ENCODE results near the gene HACD2.
"Not testable (repeated sequence)": the region's sequence is repeated elsewhere in the genome, so short reads cannot be mapped to it uniquely, and the experiment has no call there.

Gene HACD2

DNA sequence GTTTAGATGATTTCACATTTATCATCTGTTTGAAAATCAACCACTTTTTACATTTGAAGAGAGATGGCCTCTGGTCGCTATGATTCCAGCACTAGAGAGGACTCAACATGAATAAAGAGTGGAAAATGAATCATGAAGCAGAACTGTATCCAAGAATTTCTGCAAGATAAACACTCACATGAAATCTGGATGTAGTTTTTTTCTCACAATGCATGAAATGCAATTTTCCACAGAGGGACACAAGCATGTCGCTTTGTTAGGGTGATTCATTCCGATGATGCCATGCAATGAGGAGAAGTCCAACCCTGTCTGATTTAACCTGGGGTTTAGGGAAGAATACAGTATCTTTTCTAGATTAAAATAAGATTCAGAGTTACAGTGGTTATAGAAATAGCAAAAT is 85.5 kb downstream of the HACD2 start:
- 94 to 100% methylated on average over 2 of the region's 3 CpGs for WGBS, 2 experiments (ENCODE audit: insufficient coverage in 2 of 2)
- Histone ChIP-seq H3K4me1 (ENCODE audit: control insufficient read depth, insufficient read depth, low read length, poor library complexity, severe bottlenecking) (no peaks in the 10 kb centered on the region), H3K27ac (ENCODE audit: low read depth, low read length, severe bottlenecking) (no peak overlapping the region), H3K9me3 (ENCODE audit: control insufficient read depth, low read length) (no peaks in the 10 kb centered on the region), H3K36me3 (ENCODE audit: control insufficient read depth, insufficient read depth, low read length) (peaks cover 16% of the 10 kb centered on the region), H3K4me3 (ENCODE audit: extremely low read depth, insufficient read depth, low read length, poor library complexity, severe bottlenecking) (no peak overlapping the region)

DNA sequence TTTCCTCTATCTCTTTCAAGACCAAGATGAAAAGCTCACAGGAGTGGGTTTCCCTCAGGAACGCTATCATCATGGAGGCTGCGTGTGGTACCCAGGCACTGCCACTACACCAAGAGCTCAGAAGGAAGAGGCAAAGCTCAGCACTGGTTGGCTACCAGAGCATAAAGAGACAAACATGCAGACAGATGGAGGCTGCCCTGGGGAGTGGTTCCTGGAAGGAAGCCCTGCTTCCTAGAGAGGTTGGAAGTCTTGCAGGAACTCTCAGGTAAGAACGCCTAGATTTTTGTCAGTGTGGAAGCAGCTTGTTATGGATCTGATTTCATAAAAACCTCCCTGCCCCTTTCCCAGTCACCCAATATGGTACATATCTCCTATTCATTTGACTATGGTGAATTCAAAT is 86.1 kb downstream of the HACD2 start:
- Histone ChIP-seq H3K36me3 (ENCODE audit: control insufficient read depth, insufficient read depth, low read length) (peaks cover 16% of the 10 kb centered on the region), H3K9me3 (ENCODE audit: control insufficient read depth, low read length) (no peaks in the 10 kb centered on the region), H3K4me3 (ENCODE audit: extremely low read depth, insufficient read depth, low read length, poor library complexity, severe bottlenecking) (no peak overlapping the region), H3K27ac (ENCODE audit: low read depth, low read length, severe bottlenecking) (no peak overlapping the region), H3K4me1 (ENCODE audit: control insufficient read depth, insufficient read depth, low read length, poor library complexity, severe bottlenecking) (no peaks in the 10 kb centered on the region)
- 90 to 94% methylated on average over 2 of the region's 3 CpGs for WGBS, 2 experiments (ENCODE audit: insufficient coverage in 2 of 2)

DNA sequence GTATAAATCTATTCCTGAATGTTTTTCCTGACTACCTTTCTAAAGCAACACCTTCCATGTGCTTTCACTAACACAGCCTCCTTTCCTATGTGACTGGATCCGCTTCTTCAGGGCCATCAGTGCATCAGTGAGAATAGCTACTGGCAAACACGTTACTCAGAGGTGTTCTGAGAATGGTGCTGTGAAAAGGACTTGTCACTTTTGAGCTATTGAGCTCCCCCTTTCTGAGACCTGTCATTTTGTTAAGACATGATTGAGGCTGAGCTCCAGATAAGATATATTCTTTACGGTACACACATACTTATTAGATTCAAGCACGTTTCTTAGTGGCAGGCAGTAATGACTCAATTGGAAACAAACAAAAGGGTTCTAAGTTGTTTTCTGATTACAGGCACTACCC is 90.9 kb downstream of the HACD2 start:
- WGBS, 2 experiments (ENCODE audit: insufficient coverage in 2 of 2), result 84 to 93% methylated on average over 3 to 4 of the region's 4 CpGs
- H3K27ac ChIP-seq (ENCODE audit: low read depth, low read length, severe bottlenecking), result no peak overlapping the region
- no peaks in the 10 kb centered on the region for H3K4me1 ChIP-seq (ENCODE audit: control insufficient read depth, insufficient read depth, low read length, poor library complexity, severe bottlenecking)
- H3K9me3 ChIP-seq (ENCODE audit: control insufficient read depth, low read length), result no peaks in the 10 kb centered on the region
- H3K36me3 ChIP-seq (ENCODE audit: control insufficient read depth, insufficient read depth, low read length), result peaks cover 15% of the 10 kb centered on the region
- no peak overlapping the region for H3K4me3 ChIP-seq (ENCODE audit: extremely low read depth, insufficient read depth, low read length, poor library complexity, severe bottlenecking)

- H3K27ac ChIP-seq (ENCODE audit: low read depth, low read length, severe bottlenecking), result no peak overlapping the region
- H3K9me3 ChIP-seq (ENCODE audit: control insufficient read depth, low read length), result no peaks in the 10 kb centered on the region
- no peaks in the 10 kb centered on the region for H3K4me1 ChIP-seq (ENCODE audit: control insufficient read depth, insufficient read depth, low read length, poor library complexity, severe bottlenecking)
- no peak overlapping the region for H3K4me3 ChIP-seq (ENCODE audit: extremely low read depth, insufficient read depth, low read length, poor library complexity, severe bottlenecking)
- peaks cover 5% of the 10 kb centered on the region for H3K36me3 ChIP-seq (ENCODE audit: control insufficient read depth, insufficient read depth, low read length)
- 100% methylated on average over 2 to 3 of the region's 4 CpGs for WGBS, 2 experiments (ENCODE audit: insufficient coverage in 2 of 2)
Observed at GRCh38 chr3:123491966-123492587, 92.8 kb downstream of the HACD2 start.

- Histone ChIP-seq H3K27ac (ENCODE audit: low read depth, low read length, severe bottlenecking) (no peak overlapping the region), H3K4me1 (ENCODE audit: control insufficient read depth, insufficient read depth, low read length, poor library complexity, severe bottlenecking) (no peaks in the 10 kb centered on the region), H3K9me3 (ENCODE audit: control insufficient read depth, low read length) (no peaks in the 10 kb centered on the region), H3K4me3 (ENCODE audit: extremely low read depth, insufficient read depth, low read length, poor library complexity, severe bottlenecking) (no peak overlapping the region), H3K36me3 (ENCODE audit: control insufficient read depth, insufficient read depth, low read length) (peaks cover 4% of the 10 kb centered on the region)
- 6 to 13% methylated on average over 3 to 7 of the region's 8 CpGs for WGBS, 2 experiments (ENCODE audit: insufficient coverage in 2 of 2)
Observed at GRCh38 chr3:123489400-123490004, 95.4 kb downstream of the HACD2 start.

DNA sequence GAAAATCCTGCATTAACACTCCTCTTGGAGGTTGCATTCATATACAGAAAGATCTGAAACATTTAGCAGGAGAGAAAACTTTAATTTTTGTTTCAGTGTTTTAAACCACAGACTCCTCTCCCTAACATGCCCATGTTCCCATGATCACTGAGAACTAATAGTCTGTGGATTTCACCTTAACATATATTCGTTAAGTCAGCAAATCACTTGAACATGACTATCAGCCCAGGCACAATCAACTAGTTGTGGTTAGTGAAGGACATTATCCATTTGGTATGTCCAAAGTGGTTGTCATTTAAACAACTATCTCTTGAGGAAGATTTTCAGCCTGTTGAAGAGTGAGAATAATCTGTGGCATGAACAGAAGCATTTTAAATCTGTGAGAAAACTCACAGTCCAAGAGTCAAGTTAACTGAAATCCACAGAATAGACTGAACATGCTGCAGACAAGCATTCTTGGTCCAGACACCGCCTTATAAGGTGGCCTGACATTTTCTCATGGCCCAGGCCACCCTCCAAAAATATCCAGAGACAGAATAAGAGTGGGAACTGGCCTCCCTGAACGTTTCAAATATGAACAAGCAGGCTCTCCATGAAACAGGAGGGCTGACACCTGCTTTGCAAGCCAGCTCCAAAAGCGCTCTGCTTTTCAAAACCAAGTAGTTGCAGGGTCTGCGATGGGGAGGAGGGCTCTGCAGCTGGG is 96.1 kb downstream of the HACD2 start:
- WGBS, 2 experiments (ENCODE audit: insufficient coverage in 2 of 2), result 81 to 93% methylated on average over 3 to 4 of the region's 5 CpGs
- no peak overlapping the region for H3K4me3 ChIP-seq (ENCODE audit: extremely low read depth, insufficient read depth, low read length, poor library complexity, severe bottlenecking)
- H3K36me3 ChIP-seq (ENCODE audit: control insufficient read depth, insufficient read depth, low read length), result peaks cover 4% of the 10 kb centered on the region
- no peak overlapping the region for H3K27ac ChIP-seq (ENCODE audit: low read depth, low read length, severe bottlenecking)
- no peaks in the 10 kb centered on the region for H3K4me1 ChIP-seq (ENCODE audit: control insufficient read depth, insufficient read depth, low read length, poor library complexity, severe bottlenecking)
- no peaks in the 10 kb centered on the region for H3K9me3 ChIP-seq (ENCODE audit: control insufficient read depth, low read length)

DNA sequence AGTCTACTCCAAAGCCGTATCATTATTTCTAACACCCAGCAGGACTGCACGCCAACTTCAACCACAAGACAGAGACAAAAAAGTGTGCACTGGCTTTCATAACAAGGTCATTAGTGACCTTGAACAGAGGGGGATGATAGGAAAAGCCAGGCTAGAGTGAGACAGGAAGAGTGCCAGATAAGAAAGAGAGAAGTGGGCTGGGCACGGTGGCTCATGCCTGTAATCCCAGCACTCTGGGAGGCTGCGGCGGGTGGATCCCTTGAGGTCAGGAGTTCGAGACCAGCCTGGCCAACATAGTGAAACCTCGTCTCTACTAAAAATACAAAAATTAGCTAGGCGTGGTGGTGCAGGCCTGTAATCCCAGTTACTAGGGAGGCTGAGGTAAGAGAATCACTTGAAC is 97.8 kb downstream of the HACD2 start:
- not testable (repeated sequence) for H3K4me3 ChIP-seq (ENCODE audit: extremely low read depth, insufficient read depth, low read length, poor library complexity, severe bottlenecking); H3K4me1 ChIP-seq (ENCODE audit: control insufficient read depth, insufficient read depth, low read length, poor library complexity, severe bottlenecking); H3K27ac ChIP-seq (ENCODE audit: low read depth, low read length, severe bottlenecking); H3K9me3 ChIP-seq (ENCODE audit: control insufficient read depth, low read length); H3K36me3 ChIP-seq (ENCODE audit: control insufficient read depth, insufficient read depth, low read length)
- 97 to 100% methylated on average over 2 to 4 of the region's 8 CpGs for WGBS, 2 experiments (ENCODE audit: insufficient coverage in 2 of 2)

GRCh38 chr3:123486460-123486859 is 98.4 kb downstream of the HACD2 start:
- H3K4me3 ChIP-seq (ENCODE audit: extremely low read depth, insufficient read depth, low read length, poor library complexity, severe bottlenecking), result no peak overlapping the region
- H3K4me1 ChIP-seq (ENCODE audit: control insufficient read depth, insufficient read depth, low read length, poor library complexity, severe bottlenecking), result no peaks in the 10 kb centered on the region
- H3K27ac ChIP-seq (ENCODE audit: low read depth, low read length, severe bottlenecking), result no peak overlapping the region
- 94 to 100% methylated on average over 4 to 6 of the region's 7 CpGs for WGBS, 2 experiments (ENCODE audit: insufficient coverage in 2 of 2)
- H3K9me3 ChIP-seq (ENCODE audit: control insufficient read depth, low read length), result no peaks in the 10 kb centered on the region
- H3K36me3 ChIP-seq (ENCODE audit: control insufficient read depth, insufficient read depth, low read length), result no peaks in the 10 kb centered on the region

GRCh38 chr3:123485551-123485950 is 99.3 kb downstream of the HACD2 start:
- Histone ChIP-seq H3K27ac (ENCODE audit: low read depth, low read length, severe bottlenecking) (no peak overlapping the region), H3K36me3 (ENCODE audit: control insufficient read depth, insufficient read depth, low read length) (no peaks in the 10 kb centered on the region), H3K4me1 (ENCODE audit: control insufficient read depth, insufficient read depth, low read length, poor library complexity, severe bottlenecking) (no peaks in the 10 kb centered on the region), H3K9me3 (ENCODE audit: control insufficient read depth, low read length) (no peaks in the 10 kb centered on the region), H3K4me3 (ENCODE audit: extremely low read depth, insufficient read depth, low read length, poor library complexity, severe bottlenecking) (no peak overlapping the region)
- WGBS, 2 experiments (ENCODE audit: insufficient coverage in 2 of 2), result 91 to 92% methylated on average over 2 to 4 of the region's 4 CpGs

DNA sequence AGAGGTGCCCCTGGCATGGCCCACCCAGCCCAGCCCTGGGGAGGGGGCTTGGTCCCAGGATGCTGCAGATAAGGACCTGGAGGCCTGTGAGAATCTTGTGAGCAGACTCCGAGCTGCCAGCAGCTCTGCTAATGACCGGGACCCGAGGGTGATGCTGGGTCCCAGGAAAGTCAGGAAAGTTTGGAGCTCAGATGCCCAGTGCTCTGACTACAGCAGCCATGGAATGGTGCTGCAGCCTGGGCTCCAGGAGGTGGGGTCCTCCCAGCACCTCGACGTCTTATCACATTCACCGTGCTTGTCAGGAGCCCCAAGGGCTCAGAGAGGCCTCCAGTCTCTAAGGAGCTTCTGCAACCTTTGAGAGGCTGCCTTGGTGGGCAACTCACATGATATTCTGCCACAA is 101.7 kb downstream of the HACD2 start:
- H3K4me3 ChIP-seq (ENCODE audit: extremely low read depth, insufficient read depth, low read length, poor library complexity, severe bottlenecking), result no peak overlapping the region
- no peaks in the 10 kb centered on the region for H3K9me3 ChIP-seq (ENCODE audit: control insufficient read depth, low read length)
- no peak overlapping the region for H3K27ac ChIP-seq (ENCODE audit: low read depth, low read length, severe bottlenecking)
- WGBS, 2 experiments (ENCODE audit: insufficient coverage in 2 of 2), result 84 to 97% methylated on average over 6 of the region's 6 CpGs
- no peaks in the 10 kb centered on the region for H3K4me1 ChIP-seq (ENCODE audit: control insufficient read depth, insufficient read depth, low read length, poor library complexity, severe bottlenecking)
- no peaks in the 10 kb centered on the region for H3K36me3 ChIP-seq (ENCODE audit: control insufficient read depth, insufficient read depth, low read length)
